ENCODE data around the gene KAT6B.

DNA sequence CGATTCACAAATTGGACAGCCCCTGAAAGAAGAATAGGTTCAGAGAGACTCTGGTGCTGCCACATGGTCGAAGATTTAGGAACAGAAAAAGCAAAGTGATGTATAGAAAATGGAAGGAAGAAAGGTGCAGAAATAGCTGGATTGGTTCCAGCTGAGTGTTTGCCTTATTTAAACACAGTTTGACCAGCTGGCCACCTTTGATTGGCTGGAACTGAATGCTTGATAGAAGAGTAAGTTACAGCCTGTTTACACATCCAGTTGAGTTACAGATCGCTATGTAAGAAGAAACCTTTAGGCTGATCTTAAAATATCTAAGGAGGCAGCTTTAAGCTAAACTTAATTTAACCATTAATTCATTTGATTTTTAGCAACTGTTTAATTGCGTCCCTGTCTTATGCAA, 40.3 kb upstream of the KAT6B start:
- no peak for TF ChIP-seq POLR2AphosphoS5 (IDR thresholded peaks at IDR 0.05)
- TF ChIP-seq, protein P1, sequence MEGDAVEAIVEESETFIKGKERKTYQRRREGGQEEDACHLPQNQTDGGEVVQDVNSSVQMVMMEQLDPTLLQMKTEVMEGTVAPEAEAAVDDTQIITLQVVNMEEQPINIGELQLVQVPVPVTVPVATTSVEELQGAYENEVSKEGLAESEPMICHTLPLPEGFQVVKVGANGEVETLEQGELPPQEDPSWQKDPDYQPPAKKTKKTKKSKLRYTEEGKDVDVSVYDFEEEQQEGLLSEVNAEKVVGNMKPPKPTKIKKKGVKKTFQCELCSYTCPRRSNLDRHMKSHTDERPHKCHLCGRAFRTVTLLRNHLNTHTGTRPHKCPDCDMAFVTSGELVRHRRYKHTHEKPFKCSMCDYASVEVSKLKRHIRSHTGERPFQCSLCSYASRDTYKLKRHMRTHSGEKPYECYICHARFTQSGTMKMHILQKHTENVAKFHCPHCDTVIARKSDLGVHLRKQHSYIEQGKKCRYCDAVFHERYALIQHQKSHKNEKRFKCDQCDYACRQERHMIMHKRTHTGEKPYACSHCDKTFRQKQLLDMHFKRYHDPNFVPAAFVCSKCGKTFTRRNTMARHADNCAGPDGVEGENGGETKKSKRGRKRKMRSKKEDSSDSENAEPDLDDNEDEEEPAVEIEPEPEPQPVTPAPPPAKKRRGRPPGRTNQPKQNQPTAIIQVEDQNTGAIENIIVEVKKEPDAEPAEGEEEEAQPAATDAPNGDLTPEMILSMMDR (IDR thresholded peaks at IDR 0.05): no peak
